ENCODE results near the gene TGM2.

GRCh38 chr20:38123021-38123587, 42.0 kb downstream of the TGM2 start:
- TF ChIP-seq CTCF (IDR thresholded peaks at IDR 0.05) (no peak), EZH2 (IDR thresholded peaks at IDR 0.05; ENCODE audit: borderline replicate concordance, insufficient read depth, low read depth, low read length, poor library complexity, severe bottlenecking) (no peak)
